PC-3 (cell line): ENCODE data around the gene AUTS2.

Source experiments
- CTCF ChIP-seq: fragments of 300-600 bp; sonication (generic); conservative IDR thresholded peaks from 2 replicates; pipeline ENCODE4 v1.5.1; 2017; ENCODE audit warnings: antibody characterized with exemption, low read depth, mild to moderate bottlenecking, low read length
- EZH2 ChIP-seq: fragments of 300-600 bp; sonication (generic); IDR thresholded peaks from one replicate; pipeline ENCODE4 v1.6.1; 2017; ENCODE audit warnings: antibody characterized with exemption, mild to moderate bottlenecking, low read length; ENCODE audit not compliant: unreplicated experiment
- EZH2phosphoT487 ChIP-seq: fragments of 300-600 bp; sonication (generic); IDR thresholded peaks from 2 replicates; pipeline ENCODE4 v1.6.1; 2018; ENCODE audit warnings: mild to moderate bottlenecking, antibody characterized with exemption, low read length, borderline replicate concordance

GRCh38 chr7:70600993-70601392 is 1002.7 kb downstream of the AUTS2 start:
- TF ChIP-seq EZH2 (no peak), CTCF (no peak), EZH2phosphoT487 (no peak)
